Hematopoietic multipotent progenitor cell treated with erythropoietin and hydrocortisone succinate and interleukin-3 and kit ligand, for 4 days (in vitro differentiated cells): Measurements from ENCODE around the gene SERGEF.

Source experiments
- DNase-seq: peaks from one replicate; pipeline ENCODE4 v3.0.0-alpha.2; 2015

The SERGEF gene

DNA sequence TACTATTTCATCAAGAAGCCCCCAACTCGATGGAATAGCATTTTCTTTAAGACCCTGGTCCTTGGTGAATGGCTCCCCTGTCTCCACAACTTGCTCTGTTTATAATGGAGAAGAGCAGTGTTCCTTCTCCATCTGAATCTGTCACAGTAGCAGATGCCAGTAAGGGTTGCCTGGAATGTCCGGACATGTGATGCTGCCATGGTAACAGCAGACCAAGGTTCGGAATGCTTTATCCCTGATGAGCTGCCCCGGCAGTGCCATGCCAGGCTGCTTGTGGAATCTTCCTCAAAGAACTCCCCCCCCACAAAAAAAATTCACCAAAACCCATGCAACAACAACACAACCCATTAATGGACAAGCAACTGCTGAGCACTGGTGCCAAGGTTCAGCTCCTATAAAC, 205.8 kb downstream of the SERGEF start:
- DNase-seq: no peak

DNA sequence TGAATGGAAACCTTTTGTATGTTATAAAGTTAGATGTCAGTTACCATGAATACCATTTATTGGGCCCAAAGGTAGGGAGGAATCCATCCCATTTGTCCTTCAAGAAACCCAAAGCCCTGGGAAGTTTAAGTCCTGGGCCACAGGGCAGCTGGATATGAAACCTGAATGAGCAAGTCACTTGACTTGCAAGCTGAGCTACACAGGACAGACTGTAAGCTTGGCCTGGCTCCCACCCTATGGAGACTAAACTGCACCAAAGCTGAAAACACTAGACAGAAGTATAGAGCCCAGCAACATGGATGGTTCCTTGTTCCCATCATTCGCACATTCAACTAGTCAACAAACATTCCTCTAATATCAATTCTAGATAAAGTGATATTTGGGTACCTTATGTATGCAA, 207.0 kb downstream of the SERGEF start:
- no peak for DNase-seq

DNA sequence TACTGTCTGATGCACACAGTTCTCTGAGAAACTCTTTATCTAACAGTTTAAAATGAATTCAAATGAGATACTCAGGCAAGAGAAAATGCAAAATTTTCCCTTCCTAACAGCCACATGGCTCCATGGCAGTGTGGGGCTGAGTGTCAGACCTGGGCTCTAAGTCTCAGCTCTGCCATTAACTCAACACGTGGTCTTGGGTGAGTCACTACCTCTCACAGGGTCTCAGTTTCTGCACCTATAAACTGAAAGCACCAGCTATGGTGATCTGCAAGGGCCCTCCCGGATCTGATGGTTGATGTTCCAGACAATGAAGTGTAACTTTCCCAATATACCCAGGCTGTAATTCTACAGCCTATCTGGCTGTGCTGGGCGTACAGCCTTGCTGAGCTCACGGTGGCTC, 207.8 kb downstream of the SERGEF start:
- no peak for DNase-seq

DNA sequence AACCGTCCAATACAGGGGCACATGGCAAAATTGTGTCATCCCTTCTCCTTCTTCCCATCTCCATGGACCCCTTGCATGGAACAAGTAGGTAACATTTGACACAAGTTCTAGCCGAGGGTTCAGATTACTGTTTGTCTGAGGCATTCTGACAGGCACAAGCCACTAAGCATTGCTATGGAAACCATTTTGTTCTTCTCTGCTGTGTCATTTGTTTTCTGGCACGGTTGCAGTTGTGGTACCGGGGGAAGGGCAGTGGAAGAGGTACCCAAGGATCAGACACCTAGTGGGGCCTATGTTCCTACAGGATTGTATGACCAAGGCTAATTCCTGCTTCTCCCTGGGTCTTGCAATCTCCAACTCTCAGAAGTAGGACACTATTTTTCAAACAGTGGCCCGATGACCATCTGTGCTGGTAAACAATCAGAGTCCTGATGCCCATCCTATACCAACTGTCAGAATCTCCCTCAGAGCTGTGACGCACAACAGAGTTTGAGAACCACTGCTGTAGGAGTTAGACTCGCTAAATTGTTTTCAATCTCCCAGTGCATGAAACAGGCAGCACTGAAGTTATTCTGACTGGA, 209.0 kb downstream of the SERGEF start:
- no peak for DNase-seq

DNA sequence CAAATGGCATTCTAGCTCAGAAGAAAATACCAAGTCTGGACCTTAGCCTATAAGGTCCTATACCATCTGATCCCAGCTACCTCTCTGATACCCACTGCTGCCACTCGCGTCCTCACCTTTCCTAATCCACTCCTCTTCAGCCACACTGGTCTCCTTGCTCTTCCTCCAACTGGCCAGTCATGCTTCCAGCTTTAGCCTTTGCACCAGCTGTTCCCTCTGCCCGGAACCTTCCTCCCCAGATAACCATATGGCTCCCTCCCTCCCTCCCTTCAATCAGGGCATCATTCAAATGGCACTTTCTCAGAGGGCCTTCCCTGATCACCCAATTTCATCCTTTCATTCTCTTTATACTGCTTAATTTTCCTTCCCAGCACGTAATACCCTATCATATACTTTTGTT, 210.4 kb downstream of the SERGEF start:
- no peak for DNase-seq

DNA sequence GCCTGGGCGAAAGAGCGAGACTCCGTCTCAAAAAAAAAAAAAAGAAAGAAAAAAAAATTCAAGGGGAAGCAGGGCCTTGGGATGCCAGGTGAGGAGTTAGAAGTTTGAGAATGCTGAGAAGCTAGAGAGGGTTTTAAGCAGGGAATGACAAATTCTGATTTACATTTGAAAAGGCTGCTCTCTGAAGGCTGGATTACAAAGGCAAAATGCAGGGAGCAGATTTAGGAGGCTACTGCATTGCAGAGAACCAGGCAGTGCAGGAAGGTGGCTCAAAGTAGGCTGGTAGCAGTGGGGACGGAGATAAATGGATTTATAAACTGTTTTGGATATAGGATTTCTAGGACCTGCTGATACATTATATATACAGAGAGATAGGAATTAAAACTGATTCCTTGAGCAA, 211.7 kb downstream of the SERGEF start:
- no peak for DNase-seq

DNA sequence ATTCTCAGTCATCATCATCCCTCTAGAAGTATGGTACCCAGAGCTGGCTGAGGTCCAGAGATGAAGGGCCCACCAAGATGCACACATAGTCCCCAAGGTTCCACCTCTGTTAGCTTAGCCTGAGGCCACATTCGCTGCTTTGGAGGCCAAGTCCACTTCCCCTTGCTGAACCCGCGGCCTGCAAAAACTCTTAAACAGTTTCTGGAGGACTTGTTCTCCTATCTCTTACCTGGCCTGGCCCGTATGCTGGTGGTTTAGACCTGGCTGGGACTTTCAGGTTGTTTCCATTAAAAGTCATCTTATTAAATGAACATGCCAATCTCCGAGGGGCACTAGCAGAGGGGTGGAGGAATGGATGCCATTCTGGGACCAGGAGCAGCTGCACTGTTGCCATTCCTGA, 213.7 kb downstream of the SERGEF start:
- no peak for DNase-seq

DNA sequence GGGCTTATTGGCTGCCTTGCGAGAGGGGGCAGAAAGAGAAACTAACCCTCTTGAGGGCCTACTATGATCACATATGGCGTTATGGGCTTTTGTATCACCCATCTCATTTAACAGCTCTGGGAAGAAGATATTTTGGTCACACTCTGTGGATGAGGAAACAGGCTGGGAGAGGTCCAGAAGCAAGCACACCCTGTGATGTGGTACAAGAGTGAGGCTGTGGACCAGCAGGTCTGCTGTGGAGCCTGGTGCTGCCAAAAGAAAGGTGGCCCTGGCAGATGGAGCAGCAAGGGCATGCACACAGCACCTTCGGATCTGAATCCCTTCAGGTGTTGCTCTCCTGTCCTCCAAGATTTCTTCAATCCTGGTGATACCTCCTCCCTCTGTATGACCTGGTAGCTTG, 214.1 kb downstream of the SERGEF start:
- no peak for DNase-seq

DNA sequence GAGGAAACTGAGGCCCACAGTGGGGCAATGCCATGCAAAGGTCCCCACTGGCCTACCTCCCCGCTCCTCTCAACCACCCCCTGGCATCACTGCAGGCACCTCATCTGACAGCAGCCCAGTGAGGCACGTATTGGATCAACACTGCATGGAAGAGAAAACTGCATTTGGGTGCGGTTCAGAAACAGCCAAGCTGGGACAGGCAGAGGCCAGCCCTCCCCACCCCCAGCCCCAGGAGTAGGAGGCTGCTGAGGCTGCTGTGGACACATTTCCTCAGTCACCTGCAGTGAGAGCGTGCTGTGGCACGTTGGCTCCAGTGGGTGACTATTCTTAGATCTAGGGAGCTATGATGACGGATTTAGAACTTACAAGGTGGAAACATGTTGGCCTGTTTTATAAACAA, 214.6 kb downstream of the SERGEF start:
- no peak for DNase-seq

DNA sequence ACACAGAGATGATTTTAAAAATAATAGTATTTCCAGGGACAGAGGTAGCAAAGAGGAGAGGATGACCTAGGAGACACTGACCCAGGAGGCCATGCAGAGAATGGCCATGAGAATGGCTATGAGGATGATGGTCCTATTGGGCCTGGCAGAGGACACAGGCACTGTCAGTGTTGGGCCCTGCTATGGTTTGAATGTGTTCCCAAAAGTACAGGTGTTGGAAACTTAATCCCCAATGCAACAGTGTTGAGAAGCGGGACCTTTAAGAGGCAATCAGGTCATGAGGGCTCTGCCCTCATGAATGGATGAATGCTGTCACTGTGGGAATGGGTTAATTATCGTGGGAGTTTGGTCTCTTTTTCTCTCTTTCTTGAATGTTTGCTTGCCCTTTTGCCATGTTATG, 216.7 kb downstream of the SERGEF start:
- DNase-seq: no peak

DNA sequence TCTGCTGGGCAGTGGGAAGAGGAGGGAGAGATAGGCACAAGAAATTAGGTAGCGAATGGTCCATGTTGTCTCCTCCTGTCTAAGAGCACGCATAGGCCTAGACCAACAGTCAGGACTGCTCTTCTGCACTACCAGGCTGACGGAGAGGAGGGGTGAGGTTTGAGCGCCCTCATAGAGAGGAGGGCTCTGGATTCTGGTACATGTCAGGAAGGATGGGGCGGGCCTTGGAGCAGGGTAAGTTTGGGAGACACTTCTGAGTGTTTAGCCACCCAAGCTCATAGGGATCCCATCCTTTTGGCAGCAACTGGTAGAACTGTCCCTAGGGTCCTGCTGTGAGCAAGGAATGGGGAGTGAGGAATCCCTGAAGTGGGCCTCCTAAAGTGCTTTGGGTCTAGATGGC, 217.9 kb downstream of the SERGEF start:
- no peak for DNase-seq

DNA sequence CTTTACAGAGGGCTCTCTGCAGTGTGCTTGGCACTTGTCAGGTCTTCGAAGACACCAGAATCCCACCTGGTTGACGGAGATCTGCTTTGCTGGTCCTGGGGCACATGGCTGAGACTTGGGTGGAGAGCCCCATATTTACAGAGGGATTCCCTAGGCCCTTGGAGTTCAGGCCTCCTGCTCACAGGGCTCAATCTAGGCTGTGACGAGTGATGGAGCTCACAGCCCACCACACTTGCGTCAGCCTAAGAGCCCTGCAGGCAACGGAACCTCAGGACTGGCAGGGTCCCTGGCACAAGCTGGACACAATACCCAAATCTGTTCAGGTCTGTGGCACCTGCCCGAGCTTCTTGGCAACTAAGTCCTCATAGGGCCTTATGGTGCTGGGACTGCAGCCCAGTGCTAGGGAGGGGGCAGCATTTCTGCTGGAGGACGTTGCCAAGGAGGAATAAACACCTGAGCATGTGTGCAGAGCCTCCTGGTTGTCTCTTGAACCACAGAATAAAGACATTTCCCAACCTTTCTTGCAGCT, 219.1 kb downstream of the SERGEF start:
- no peak for DNase-seq

DNA sequence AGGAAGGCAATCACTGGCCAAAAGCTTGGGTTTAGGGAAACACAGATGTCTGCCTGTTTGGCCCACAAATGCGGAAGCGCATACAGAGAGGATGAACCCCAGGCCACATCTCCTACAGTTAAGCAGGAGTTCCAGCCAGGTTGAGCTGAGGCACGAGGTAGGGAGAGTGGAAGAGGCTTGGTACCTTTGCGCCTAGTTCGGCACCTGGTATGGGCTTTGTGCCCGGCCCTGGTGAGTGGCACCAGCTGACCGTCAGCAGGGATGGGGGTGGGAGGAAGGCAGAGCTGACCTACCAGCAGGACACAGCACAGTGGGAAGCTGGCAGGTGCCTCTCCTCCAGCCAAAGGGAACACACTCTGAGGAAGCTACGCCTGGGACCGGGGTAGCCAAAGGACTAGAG, 220.7 kb downstream of the SERGEF start:
- no peak for DNase-seq

DNA sequence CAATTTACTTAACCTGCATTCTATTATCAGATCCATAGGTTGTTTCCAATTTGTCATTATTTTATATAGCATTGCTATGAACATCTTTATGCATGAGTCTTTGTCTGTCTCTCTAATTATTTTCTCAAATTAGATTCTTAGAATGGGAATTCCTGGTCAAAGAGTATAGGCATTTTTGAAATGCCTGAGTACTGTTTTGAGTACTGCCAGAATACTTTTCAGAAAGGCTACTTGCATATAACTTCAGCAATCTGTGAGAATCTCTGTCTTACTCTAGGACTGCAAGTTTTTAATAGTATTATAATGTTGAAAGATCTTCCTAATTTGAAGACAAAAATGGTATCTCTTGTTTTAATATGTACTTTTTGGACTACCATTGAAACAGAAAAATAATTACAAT, 221.7 kb downstream of the SERGEF start:
- no peak for DNase-seq

DNA sequence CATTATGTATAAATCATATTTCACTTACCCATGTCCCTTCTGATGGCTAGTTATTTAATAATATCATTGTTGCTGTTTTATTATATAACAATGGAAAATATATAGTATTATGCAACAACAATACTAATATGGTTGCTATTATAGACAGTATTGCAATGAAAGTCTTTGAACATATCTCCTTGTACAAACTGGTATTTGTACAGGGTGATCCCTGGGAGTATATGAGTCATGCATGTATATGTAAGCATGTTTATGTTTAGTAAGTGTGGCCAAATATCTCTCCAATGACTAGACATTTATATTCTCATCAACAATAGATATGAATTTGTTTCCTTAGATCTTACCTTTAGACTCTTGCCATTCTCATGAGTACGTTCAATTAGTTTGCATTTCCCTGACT, 222.4 kb downstream of the SERGEF start:
- DNase-seq: no peak

DNA sequence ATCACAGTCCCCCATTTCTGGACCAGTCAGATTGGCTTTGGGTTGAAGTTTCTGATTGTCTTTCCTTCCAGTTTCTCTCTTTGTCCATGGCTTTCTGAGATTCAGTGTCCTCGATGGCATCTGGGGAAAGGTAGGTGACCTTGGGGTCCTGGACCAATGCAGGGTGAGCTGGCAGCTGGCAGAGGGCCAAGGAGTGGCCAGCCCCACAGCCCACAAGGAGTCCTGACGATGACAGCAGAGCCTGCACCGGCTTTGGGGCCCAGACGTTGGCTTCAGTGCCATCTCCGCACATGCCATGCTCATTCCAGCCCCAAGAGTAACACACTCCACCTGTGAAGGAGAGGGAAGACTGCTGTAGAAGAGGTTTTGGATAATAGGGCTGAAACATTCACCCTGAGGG, 224.8 kb downstream of the SERGEF start:
- no peak for DNase-seq

DNA sequence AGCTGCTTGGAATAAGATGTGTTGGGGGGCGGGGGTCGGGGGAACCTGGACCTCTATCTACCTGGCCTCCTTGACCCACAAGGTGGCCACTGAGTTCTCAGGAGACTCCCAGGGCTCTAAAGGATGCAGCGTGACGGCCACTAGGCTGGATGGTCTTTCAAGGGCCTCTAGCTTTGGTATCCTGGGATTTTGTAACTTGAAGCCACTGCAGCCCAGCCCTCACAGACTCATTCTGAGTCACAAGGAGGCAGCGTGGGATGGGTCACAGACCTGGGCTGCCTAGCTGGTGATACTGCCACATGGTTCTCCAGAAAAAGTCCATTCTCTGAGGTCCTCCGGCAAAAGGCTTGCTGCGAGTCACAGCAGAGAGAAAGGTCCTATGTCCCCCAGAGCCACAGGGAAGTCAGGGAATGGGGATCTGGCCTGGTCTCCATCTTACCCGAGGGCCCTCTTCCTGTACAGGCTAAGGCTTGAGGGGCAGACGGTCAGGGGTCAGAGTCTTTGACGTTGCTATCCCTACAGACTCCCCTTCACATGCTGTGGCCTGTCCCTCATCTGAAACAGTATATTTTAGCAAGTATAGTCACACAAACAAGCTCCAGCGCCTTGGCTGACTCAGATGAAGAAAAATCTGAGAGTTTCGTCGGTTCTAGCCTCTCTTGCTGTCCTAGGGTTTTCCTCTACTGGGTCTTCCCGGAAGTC, 225.9 kb downstream of the SERGEF start:
- no peak for DNase-seq

DNA sequence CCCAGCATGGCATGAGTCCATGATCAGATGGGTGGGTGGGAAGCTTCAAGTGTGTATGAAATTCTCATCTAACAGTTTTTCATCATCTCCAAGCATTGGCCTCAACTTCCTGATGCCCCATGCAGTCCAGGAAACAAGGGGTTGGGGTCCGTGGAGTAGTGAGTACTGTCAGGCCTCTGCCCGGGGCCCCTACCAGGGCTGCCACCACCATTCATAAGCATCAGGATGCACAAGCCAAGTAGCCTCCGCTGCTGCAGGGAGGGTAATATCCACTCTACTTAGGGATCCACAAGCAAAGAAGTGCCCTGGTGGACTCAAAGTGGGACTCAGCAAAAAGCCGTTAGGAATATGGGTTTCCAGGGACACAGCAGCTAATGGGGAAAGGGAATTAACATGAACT, 229.0 kb downstream of the SERGEF start:
- DNase-seq: no peak

DNA sequence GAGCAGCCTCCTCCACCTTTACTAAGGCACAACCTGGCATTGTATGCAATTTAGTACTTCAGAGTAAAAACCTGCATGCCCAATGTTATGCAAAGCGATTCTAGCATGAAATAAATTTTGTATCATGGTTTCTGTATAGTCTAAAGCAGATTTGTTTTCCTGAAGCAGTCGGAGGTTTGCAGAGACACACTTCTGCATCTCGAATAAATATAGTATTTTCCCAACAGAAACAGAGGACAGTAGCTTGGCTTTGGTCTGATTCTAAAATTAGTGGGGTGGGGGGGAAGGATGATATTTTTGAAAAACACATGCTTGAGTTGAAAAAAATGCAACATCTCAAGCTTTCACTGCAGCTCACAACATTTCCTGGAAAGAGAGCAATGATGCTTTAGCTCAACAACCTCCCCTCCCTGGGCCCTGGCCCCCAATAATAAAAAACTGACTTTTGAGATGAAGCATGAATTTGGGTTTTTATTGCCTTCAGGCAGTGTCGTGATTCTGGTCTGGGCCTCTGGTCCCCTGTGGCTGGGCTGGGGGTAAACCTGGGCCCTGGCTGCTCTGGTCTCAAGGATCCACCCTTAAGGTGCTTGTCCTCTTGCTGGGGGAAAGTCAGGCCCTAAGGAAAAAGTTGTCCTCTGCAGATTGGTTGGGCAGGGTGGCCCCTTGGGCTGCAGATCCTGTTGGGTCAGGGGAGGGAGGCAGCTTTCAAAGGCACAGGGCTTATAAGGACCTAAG, 230.1 kb downstream of the SERGEF start:
- no peak for DNase-seq

DNA sequence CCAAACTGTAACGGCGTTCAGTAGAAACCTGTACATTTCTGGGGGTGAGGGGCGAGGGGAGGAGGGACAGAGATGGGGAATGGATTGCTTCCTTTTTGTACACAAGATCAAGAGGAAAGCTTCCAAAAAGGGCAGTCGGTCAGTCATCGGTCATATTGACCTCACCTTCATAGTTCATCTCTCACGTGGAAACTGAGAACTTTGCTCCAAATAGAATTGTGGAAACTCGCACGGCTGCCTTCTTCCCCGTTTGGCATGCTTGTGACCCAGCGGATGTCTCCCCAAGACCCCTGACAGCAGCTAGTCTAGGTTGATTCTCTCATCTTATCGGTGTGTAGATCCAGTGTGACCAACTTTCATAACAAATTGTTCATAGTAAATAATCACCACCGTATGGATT, 230.7 kb downstream of the SERGEF start:
- no peak for DNase-seq

DNA sequence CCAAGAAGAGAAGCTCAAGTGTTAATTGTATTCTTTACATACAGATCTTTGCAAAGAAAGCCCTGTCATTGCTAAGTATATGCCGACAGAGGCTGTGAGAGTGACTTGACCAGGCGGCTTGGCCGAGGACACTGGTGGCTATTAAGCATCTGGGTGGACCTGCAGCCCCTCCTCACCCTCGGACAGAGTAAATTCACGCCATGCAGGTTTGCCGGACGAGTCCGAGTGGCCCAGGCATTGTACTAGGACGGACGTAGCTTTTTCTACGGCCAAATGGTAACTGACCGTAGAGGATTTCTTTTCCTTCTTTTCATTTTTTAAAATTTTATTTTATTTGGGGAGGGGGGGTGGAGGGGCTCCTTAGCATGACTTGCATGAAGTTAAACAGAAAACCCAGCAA, 231.2 kb downstream of the SERGEF start:
- DNase-seq: no peak

DNA sequence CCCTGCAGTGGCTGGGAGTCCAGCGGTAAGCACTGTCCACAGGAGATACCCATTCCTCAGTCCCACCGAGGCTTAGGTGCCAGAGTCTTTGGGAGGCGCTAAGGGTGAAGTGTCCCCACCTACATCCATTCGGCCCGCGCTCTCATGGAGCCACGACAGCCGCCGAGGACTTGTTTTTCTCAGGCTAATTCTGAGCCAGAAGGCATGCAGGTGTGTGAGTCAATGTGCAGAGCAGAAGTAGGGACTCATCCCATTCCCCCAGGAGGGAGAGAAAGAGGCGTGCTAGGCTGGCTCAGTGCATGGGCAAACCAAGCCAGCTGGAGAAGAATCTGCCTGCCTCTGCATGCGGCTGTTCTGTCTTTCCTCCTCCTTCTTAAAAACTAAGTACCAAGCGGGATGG, 231.6 kb downstream of the SERGEF start:
- no peak for DNase-seq

DNA sequence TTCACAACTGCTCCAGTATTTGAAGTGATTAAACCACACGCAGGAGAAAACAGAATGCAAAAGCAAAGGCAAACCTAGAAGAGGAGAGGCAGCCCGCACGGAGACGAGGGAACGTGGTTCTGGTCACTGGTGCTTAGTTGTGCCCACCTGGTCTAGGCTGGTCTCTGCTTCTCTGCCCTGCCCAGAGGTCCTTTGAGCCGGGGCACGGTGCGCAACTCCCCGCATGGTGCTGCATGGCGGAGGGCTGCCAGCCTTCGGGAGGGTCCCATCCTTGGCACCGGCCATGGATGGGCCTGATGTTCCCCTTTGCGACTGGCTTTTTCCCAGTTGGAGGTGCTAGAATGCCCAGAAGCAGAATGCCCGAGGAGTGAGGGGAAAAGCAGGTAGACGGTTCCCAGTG, 232.2 kb downstream of the SERGEF start:
- DNase-seq: no peak

DNA sequence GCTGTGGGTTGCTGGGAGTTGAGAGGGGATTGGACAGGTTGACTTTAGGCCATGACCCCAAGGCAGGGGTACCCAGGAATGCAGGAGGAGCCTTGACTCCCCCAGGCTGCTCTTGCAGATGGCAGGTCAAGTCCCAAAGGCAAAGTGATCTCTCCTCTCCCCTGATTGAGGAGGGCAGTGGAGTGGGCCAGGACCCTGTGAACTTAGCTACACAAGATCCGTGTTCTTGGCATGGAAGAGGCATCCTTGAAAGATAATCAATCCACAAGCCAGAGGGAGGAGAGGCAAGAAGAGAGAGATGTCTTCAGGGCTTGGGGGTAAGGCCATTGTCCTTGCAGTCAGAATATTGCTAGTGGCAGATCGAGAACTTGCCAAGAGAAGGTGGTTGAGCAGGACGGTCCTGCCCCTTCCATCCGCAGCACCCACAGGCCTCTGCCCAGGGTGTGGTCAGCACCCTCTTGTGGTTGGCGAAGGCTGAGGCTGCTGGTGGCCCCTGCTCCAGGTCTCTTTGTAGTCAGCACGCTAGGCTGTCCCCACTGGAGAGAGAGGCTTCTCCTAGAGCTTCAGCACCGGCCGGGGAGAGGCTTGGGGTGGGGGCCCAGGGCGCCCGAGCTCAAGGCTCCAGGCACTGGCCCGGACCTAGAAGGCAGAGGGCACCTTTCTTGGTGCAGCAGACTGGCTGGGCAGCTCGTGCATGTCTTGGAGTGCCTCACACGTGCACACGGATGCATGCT, 232.8 kb downstream of the SERGEF start:
- DNase-seq: no peak
